ENCODE measurements around the gene ARSH.
"Not testable (repeated sequence)": the region's sequence is repeated elsewhere in the genome, so short reads cannot be mapped to it uniquely, and the experiment has no call there.

The ARSH gene

GRCh38 chrX:3006495-3006894, at the start of gene ARSH:
TSS of gene ARSH (plus strand) at chrX:3006546. CDS start at chrX:3006613, 67 bp downstream.
- no peak for DNase-seq (ENCODE audit: low spot score)

GRCh38 chrX:2958199-2958598, 48.1 kb upstream of the ARSH start:
- DNase-seq (ENCODE audit: low spot score): no peak

- DNase-seq (ENCODE audit: low spot score): no peak
Measured at GRCh38 chrX:2960861-2961515, 45.4 kb upstream of the ARSH start.

GRCh38 chrX:2962381-2962780, 44.0 kb upstream of the ARSH start:
- DNase-seq (ENCODE audit: low spot score): no peak

GRCh38 chrX:2963449-2963848, 42.9 kb upstream of the ARSH start:
- not testable (repeated sequence) for DNase-seq (ENCODE audit: low spot score)

- DNase-seq (ENCODE audit: low spot score): not testable (repeated sequence)
Measured at GRCh38 chrX:2963992-2964794, 42.2 kb upstream of the ARSH start.

GRCh38 chrX:2965965-2966364, 40.4 kb upstream of the ARSH start:
- no peak for DNase-seq (ENCODE audit: low spot score)

- DNase-seq (ENCODE audit: low spot score): no peak
Measured at GRCh38 chrX:2967012-2967411, 39.3 kb upstream of the ARSH start.

- no peak for DNase-seq (ENCODE audit: low spot score)
Measured at GRCh38 chrX:2967584-2967983, 38.8 kb upstream of the ARSH start.

- DNase-seq (ENCODE audit: low spot score): no peak
Measured at GRCh38 chrX:2967998-2968909, 38.1 kb upstream of the ARSH start.

- no peak for DNase-seq (ENCODE audit: low spot score)
Measured at GRCh38 chrX:2969021-2969420, 37.3 kb upstream of the ARSH start.

GRCh38 chrX:2972391-2972790, 34.0 kb upstream of the ARSH start:
- DNase-seq (ENCODE audit: low spot score): no peak

GRCh38 chrX:2974961-2975360, 31.4 kb upstream of the ARSH start:
- DNase-seq (ENCODE audit: low spot score): no peak

- DNase-seq (ENCODE audit: low spot score): not testable (repeated sequence)
Measured at GRCh38 chrX:2978639-2979038, 27.7 kb upstream of the ARSH start.

GRCh38 chrX:2984342-2984741, 22.0 kb upstream of the ARSH start:
- DNase-seq (ENCODE audit: low spot score): no peak

GRCh38 chrX:2989565-2989964, 16.8 kb upstream of the ARSH start:
- no peak for DNase-seq (ENCODE audit: low spot score)

- no peak for DNase-seq (ENCODE audit: low spot score)
Measured at GRCh38 chrX:3010532-3010931, 4.2 kb downstream of the ARSH start.

GRCh38 chrX:3017492-3017891, 11.1 kb downstream of the ARSH start:
- DNase-seq (ENCODE audit: low spot score): no peak

GRCh38 chrX:3024176-3024575, 17.8 kb downstream of the ARSH start:
- no peak for DNase-seq (ENCODE audit: low spot score)

- no peak for DNase-seq (ENCODE audit: low spot score)
Measured at GRCh38 chrX:3026074-3026815, 19.9 kb downstream of the ARSH start.

- no peak for DNase-seq (ENCODE audit: low spot score)
Measured at GRCh38 chrX:3029129-3029528, 22.8 kb downstream of the ARSH start.

GRCh38 chrX:3037218-3037617, 30.9 kb downstream of the ARSH start:
- no peak for DNase-seq (ENCODE audit: low spot score)

All from RKO (cell line).